NB4 (cell line): ENCODE measurements around the gene PPFIA2.

Experiments used
- MAX ChIP-seq: IDR thresholded peaks from 2 replicates; pipeline ENCODE4 v1.6.1; 2011; ENCODE audit warnings: low read depth, low read length
- MYC ChIP-seq: IDR thresholded peaks from 2 replicates; pipeline ENCODE4 v1.6.1; 2011; ENCODE audit warnings: low read depth, low read length
- POLR2A ChIP-seq: IDR thresholded peaks from 2 replicates; pipeline ENCODE4 v1.6.1; 2011; ENCODE audit warnings: mild to moderate bottlenecking; ENCODE audit not compliant: insufficient read length; ENCODE audit errors: extremely low read depth
- TF ChIP-seq, protein P1 (sequence below): IDR thresholded peaks from one replicate; pipeline ENCODE4 v1.5.1; 2012; ENCODE audit warnings: low read depth, low read length

- TF ChIP-seq POLR2A (no peak), MAX (no peak), MYC (no peak)
- TF ChIP-seq, protein P1, sequence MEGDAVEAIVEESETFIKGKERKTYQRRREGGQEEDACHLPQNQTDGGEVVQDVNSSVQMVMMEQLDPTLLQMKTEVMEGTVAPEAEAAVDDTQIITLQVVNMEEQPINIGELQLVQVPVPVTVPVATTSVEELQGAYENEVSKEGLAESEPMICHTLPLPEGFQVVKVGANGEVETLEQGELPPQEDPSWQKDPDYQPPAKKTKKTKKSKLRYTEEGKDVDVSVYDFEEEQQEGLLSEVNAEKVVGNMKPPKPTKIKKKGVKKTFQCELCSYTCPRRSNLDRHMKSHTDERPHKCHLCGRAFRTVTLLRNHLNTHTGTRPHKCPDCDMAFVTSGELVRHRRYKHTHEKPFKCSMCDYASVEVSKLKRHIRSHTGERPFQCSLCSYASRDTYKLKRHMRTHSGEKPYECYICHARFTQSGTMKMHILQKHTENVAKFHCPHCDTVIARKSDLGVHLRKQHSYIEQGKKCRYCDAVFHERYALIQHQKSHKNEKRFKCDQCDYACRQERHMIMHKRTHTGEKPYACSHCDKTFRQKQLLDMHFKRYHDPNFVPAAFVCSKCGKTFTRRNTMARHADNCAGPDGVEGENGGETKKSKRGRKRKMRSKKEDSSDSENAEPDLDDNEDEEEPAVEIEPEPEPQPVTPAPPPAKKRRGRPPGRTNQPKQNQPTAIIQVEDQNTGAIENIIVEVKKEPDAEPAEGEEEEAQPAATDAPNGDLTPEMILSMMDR = peak; percentile 35
Observed at GRCh38 chr12:81610955-81611889, 147.9 kb downstream of the PPFIA2 start.
